Measurements from ENCODE around the gene TESMIN. TPM values are rescaled to one million over a fixed set of nuclear protein-coding genes. Genes with fewer than 3 reads are reported as not detected.

Gene TESMIN
- total RNA-seq, 4 donors from 2014 or later, result 1.00 to 7.5 (median 4.2) TPM

- H3K4me1 ChIP-seq, result no peaks in the 10 kb centered on the region
- no peaks in the 10 kb centered on the region for H3K27me3 ChIP-seq
- WGBS, 2 donors (ENCODE audit: low coverage in 1 of 2), result 48 to 72% methylated on average over 2 to 8 of the region's 15 CpGs
- TF ChIP-seq POLR2A (IDR thresholded peaks at IDR 0.05), result no peak
- TF ChIP-seq CTCF (IDR thresholded peaks at IDR 0.05), result no peak
- TF ChIP-seq EP300 (IDR thresholded peaks at IDR 0.05; ENCODE audit: low read depth), result no peak
- no peak for TF ChIP-seq POLR2AphosphoS5 (IDR thresholded peaks at IDR 0.05)
- DNase-seq, result peak; percentile 16
- no peaks in the 10 kb centered on the region for H3K36me3 ChIP-seq
- H3K27ac ChIP-seq, result no peak overlapping the region
- H3K9me3 ChIP-seq, result no peaks in the 10 kb centered on the region
- no peak overlapping the region for H3K4me3 ChIP-seq
- intact Hi-C loops (cut with DNase I; ENCODE audit: low total_unique reads), result no loop called here
- in situ Hi-C loops (cut with MboI; ENCODE audit: low pct_ligation_motif_present in 1 of 4, low pct_unique_long_range_greater_than_20kb in 1 of 4, low sequenced_read_pairs in 3 of 4), result no loop called here
These were observed 84.5 kb downstream of the TESMIN start for GRCh38 chr11:68666849-68667248.

GRCh38 chr11:68665436-68665835 is 85.9 kb downstream of the TESMIN start:
- intact Hi-C loops (cut with DNase I; ENCODE audit: low total_unique reads), result no loop called here
- in situ Hi-C loops (cut with MboI; ENCODE audit: low pct_ligation_motif_present in 1 of 4, low pct_unique_long_range_greater_than_20kb in 1 of 4, low sequenced_read_pairs in 3 of 4), result no loop called here

GRCh38 chr11:68664906-68665305 is 86.4 kb downstream of the TESMIN start:
- no peak overlapping the region for H3K4me3 ChIP-seq
- no peak for TF ChIP-seq CTCF (IDR thresholded peaks at IDR 0.05)
- no peak for TF ChIP-seq POLR2AphosphoS5 (IDR thresholded peaks at IDR 0.05)
- TF ChIP-seq EP300 (IDR thresholded peaks at IDR 0.05; ENCODE audit: low read depth), result no peak
- no peak for TF ChIP-seq POLR2A (IDR thresholded peaks at IDR 0.05)
- H3K27me3 ChIP-seq, result no peaks in the 10 kb centered on the region
- H3K27ac ChIP-seq, result no peak overlapping the region
- intact Hi-C loops (cut with DNase I; ENCODE audit: low total_unique reads) (no loop called here), in situ Hi-C loops (cut with MboI; ENCODE audit: low pct_ligation_motif_present in 1 of 4, low pct_unique_long_range_greater_than_20kb in 1 of 4, low sequenced_read_pairs in 3 of 4) (no loop called here)
- H3K4me1 ChIP-seq, result no peaks in the 10 kb centered on the region
- 85% methylated on average over 7 of the region's 7 CpGs; no CpG with 5 or more reads in 1 of the 2 donors for WGBS, 2 donors (ENCODE audit: low coverage in 1 of 2)
- no peak for DNase-seq
- H3K36me3 ChIP-seq, result no peaks in the 10 kb centered on the region
- no peaks in the 10 kb centered on the region for H3K9me3 ChIP-seq

More at GRCh38 chr11:68665436-68665835, 85.9 kb downstream of the TESMIN start:
- TF ChIP-seq POLR2A (IDR thresholded peaks at IDR 0.05) (no peak), POLR2AphosphoS5 (IDR thresholded peaks at IDR 0.05) (no peak), CTCF (IDR thresholded peaks at IDR 0.05) (no peak), EP300 (IDR thresholded peaks at IDR 0.05; ENCODE audit: low read depth) (no peak)
- WGBS, 2 donors (ENCODE audit: low coverage in 1 of 2), result 84 to 85% methylated on average over 8 to 16 of the region's 16 CpGs
- no peaks in the 10 kb centered on the region for H3K4me1 ChIP-seq
- H3K9me3 ChIP-seq, result no peaks in the 10 kb centered on the region
- no peak overlapping the region for H3K27ac ChIP-seq
- H3K27me3 ChIP-seq, result no peaks in the 10 kb centered on the region
- H3K4me3 ChIP-seq, result no peak overlapping the region
- no peaks in the 10 kb centered on the region for H3K36me3 ChIP-seq
- DNase-seq, result no peak

- Histone ChIP-seq H3K36me3 (no peaks in the 10 kb centered on the region), H3K27me3 (no peaks in the 10 kb centered on the region), H3K9me3 (no peaks in the 10 kb centered on the region), H3K4me3 (no peak overlapping the region), H3K4me1 (no peaks in the 10 kb centered on the region), H3K27ac (no peak overlapping the region)
- WGBS, 2 donors (ENCODE audit: low coverage in 1 of 2), result 86% methylated on average over 9 of the region's 9 CpGs; no CpG with 5 or more reads in 1 of the 2 donors
- DNase-seq, result no peak
- TF ChIP-seq CTCF (IDR thresholded peaks at IDR 0.05) (no peak), POLR2AphosphoS5 (IDR thresholded peaks at IDR 0.05) (no peak), POLR2A (IDR thresholded peaks at IDR 0.05) (no peak), EP300 (IDR thresholded peaks at IDR 0.05; ENCODE audit: low read depth) (no peak)
- intact Hi-C loops (cut with DNase I; ENCODE audit: low total_unique reads), result no loop called here
- in situ Hi-C loops (cut with MboI; ENCODE audit: low pct_ligation_motif_present in 1 of 4, low pct_unique_long_range_greater_than_20kb in 1 of 4, low sequenced_read_pairs in 3 of 4), result no loop called here
These were observed 87.2 kb downstream of the TESMIN start for GRCh38 chr11:68664141-68664540.

Data from transverse colon (tissue), 4 donors.